ENCODE measurements around the gene CCDC188.
"Not testable (repeated sequence)": the region's sequence is repeated elsewhere in the genome, so short reads cannot be mapped to it uniquely, and the experiment has no call there.

CCDC188 gene

DNA sequence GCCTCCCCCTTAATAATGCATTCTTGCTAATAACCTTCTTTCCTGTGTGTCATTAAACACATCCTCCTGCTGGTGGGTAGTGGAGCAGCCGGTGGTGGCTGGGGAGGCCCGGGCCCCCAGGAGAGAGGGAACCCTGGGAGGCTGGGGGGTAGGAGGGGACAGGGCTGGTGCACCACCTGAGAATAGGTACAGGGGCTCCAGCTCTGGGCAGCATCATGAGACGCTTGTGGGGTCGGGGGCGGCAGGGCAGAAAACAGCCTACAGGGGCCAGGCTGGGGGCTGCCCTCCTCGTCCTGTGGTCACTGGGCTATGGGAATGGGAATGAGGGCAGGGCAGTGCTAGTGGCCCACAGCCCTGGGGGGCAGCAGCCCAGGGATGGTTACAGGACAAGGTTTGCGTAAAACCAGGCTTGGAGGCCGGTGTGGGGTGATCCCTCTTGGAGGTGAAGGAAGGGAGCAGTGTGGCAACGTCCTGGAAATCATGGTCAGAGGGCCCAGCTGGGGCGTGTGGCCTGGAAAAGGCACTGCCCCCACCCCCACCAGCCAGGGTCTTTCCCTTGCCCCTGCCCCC lies 18.5 kb upstream of the CCDC188 start:
- DNase-seq: no peak

DNA sequence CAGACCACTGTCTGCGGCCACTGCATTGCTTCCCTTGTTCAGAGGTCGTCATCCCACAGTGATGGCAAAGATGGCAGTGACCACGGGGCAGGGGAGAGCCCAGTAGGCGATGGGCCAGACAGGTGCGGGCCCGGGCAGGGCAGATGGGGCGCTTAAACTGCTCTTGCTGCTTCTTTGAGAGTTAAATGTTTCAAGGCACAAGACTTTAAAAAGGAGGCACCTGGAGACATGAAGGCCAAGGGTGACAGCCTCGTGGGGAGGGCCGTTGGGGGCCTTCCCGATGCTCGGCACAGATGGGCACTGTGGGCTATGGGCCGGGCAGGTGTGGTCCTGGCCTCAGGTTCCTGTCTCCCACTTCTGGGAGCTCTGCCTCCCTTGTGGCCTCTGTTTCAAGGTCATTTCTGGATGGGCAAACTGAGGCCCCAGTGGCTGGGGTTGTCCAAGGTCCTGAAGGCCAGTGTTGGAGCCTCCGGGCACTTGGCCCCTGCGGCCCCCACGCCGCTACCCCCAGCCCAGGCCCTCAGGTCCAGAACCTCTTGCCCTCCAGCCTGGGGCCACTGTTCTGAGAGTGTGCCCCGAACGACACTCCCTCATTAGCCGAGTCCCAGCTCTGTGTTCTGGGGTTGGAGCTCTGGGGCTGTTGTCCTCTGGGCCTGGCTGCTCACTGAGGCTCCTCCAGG lies 16.9 kb upstream of the CCDC188 start:
- DNase-seq: no peak

DNA sequence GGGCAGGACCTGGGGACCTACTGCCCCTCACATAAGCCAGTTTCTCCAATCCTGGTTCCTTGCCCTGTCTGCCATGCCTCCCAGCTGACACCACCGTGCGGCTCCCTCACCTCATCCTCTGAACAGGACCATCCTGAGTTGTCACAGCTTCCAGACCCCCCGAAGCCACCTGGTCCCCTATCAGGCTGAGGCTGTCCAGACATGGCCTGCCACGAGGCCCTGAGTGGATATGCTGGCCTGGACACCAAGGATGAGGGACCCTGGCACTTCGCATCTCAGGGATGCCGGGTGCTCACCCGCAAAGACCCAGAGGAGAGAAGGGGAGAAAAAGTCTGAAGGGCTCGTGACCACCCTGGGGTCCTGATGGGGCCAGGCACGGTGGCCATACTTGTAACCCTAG lies 15.8 kb upstream of the CCDC188 start:
- DNase-seq: no peak

DNA sequence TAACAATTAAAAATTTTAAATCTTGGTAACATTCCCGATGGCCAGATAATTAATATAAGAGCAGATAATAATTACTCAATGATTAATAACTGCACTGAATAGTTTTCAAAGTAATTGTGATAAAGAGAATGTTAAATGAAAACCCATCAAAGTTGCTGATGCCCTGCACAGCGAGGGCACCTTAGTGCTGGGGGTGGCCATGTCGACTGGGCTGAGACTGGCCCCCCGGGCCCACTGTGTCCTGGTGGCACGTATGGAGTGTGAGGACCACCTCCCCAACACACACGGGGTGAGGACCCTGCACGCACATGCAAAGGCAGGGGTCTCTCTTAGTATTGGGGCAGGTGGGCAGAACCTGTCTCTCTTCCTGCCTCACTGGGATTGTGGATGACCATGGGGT lies 15.1 kb upstream of the CCDC188 start:
- DNase-seq: no peak

DNA sequence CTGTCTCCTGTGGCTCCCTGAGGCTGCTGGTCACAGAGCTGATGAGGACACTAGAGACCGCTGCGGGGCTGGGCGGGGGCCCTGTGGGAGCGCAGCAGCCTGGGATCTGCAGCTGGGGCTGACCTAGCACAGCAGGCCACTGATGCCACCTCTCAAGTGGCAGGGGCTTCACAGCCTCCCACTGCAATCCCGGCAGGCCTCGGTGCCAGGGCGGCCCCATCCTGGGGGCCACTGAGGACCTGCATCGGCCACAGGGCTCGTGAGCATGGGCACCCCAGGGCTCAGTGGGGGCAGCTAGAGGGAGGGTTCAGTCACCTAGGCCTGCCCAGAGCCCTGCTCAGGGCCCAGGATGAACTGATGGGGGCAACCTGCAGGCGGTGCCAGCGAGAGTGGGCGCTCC lies 14.6 kb upstream of the CCDC188 start:
- no peak for DNase-seq

DNA sequence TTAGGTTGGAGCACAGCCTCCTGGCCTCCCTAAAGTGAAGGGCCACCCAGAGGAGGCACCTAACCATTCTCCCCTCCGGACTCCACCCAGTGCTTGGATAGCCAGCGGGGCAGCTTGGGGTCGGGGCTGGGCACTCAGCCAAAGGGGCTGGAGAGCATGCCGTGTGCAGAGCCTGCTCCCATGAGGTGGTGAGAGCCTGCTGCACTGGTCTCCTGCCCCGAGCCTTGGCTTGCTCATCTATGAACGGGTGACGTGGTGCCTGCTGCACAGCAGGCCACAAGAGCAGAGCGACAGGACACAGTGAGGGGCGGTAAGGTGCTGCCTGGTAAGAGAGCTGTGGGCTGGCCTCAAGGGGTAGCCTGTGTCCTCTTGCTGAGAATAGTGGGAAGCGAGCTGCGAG lies 14.0 kb upstream of the CCDC188 start:
- no peak for DNase-seq

DNA sequence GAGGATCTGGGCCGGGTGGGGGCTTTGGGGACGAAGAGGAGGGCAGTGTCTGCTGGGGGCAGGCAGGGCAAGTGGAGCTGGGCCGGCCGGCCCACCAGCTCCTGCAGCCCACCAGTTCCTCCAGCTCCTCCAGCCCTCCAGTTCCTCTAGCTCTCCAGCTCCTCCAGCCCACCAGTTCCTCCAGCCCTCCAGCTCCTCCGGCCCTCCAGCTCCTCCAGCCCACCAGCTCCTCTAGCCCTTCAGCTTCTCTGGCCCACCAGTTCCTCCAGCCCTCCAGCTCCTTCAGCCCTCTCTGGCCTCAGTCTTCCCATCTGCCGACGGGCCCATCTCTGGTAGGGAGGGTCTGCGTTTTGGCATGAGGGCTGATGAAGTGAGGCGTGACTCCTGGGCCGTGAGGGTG lies 9.2 kb upstream of the CCDC188 start:
- DNase-seq: no peak

DNA sequence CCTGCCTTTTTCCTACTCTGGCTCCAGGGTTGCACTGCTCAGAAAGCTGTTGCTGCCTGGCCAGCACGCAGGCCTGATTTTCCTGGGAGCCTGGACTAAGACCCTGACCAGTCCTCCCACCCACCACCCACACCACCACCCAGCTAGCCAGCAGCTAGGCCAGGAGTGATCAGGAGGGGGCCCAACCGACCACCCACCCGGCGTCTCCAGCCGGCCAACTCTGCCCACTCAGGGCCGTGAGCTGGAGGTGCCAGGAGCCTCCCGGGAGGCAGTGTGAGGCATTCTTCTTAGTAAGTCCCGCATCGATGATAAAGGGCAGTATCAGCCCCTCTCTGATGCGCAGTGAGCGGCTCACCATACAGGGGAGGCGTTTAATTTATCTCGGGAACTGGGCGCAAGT lies 8.7 kb upstream of the CCDC188 start:
- DNase-seq: not testable (repeated sequence)

DNA sequence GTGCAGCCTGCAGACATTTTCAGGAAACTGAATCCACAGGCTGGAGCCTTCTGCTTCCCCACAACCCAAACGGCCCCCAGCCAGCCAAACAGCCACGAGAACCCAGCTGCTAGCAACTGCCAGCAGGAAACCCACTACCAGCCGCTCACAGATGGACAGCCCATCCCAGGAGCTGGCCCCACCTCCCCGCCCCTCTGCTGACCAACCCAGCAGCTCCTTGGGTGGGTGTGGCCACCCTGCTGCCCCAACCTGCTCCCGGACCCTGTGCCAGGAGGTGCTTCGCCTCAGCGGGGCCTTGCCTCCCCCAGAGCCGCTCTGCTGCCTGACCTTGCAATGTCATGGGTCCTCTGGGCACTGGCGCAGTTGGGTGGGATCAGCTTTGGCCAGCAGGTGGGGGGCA lies 8.2 kb upstream of the CCDC188 start:
- DNase-seq: no peak

DNA sequence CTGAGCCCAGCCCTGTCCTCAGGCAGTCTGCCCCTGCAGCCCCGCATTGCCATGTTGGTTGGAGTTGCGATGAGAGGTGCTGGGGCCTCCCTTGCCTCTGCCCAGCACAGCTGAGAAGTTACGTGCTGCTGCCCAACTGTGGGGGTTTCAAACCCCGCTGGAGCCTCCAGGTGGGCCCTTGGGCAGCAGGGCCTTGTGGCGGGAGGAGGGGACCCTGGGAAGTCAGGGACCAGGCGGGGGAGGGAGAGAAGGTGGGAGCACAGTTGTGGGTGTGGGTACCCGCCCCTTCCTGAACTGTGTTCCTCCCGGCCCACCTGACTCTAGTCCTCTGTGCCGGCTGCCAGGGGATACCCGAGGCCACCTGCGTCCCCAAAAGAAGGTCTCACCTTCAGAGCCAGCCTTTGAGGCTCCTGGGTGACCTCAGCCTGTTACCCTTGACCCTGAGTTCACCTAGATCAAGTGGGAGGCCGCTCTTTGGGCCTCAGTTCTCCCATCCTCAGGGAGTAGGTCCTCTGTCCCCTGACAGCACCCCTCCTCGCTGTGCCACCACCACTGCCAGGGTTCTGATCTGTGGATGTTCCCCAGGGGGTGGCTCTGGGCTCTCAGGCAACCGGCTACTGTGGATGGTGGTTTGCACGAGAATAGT lies 7.7 kb upstream of the CCDC188 start:
- no peak for DNase-seq

DNA sequence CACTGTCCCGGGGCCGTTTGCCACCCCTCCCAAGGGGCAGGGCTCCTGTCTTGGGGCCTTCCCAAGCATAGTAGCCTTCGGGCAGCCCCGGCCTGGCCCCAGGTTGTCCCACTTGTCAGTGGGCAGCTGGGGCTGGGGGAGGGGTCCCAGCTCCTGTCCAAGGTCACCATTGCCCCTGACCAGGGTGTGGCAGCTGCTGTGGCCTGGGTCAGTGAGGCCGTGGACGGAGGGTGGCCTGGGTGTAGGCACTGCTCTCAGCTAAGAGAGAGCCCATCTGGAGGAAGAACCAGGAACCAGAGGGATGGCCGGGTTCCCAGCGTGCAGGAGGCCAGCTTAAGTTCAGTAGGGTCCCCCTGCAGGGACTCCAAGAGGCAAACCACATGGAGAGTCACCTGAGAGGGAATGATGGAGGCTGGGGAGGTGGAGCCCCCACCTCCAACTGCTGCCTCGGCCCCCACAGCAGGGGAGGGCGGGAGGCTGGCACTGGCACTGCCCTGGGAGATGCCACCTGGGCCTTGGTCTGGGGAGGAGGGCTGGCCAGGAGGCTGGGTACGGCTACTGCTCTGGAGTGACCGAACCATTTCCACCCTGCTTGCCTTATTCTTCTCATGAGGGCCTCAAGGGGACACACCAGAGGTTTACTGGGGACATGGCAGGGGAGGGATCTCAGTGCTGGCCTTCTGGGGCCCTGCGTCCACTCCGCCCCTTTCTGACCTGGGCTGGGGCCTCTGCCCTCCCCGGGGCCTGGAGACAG lies 6.8 kb upstream of the CCDC188 start:
- no peak for DNase-seq

DNA sequence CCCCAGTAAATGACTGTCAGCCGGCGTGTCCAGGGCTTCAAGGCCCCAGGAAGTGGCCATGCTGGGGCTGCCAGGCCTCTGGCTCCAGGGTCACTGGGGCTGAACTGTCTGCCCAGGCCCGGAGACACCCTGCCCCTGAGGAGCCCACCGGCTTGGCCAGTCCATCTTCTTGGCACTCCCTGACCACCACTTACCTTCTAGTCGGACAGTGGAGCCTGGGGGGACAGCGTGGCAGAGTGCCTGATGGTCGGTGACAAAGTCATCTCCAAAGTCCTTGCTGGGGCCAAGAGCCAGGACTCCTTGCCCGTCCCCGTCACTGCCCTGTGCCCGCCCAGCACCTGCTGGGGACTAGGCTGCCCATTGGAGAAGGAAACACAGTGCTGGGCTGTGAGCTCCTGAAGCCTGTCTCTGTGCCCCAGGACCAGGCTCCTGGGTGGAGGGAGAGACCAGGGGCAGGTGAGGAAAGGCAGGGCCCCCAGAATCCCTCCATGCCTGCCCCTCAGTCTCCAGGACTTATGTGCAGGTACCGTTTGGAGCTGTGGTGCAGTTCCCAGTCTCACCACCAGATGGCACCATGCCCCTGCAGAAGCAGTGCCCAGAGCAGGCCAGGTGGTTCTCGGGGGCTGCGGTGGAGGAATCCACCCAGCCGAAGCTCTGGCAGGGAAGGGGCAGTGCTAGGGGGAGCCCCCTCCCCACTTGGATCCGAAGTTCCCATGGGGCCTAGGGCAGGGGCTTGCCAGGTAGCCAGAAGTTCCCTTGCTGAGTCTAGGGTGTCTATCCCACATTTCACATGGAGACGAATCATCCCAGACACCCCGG lies 6.0 kb upstream of the CCDC188 start:
- DNase-seq: peak; percentile 91

DNA sequence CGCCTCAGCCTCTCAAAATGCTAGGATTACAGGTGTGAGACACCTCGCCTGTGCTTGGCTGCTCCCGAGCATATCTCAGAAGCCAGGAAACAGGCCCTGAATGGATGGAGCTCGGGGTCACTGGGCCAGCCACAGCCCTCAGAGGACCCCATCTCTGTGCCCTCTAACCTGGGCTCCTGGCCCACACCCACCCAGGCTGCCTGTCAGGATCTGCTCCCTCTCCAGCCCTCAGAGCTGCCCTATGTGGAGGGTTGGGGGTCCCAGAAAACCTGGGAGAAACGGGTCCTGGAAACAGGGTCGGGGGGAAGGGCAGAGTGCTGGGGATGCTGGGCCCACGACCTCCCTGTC lies 5.2 kb upstream of the CCDC188 start:
- DNase-seq: no peak

DNA sequence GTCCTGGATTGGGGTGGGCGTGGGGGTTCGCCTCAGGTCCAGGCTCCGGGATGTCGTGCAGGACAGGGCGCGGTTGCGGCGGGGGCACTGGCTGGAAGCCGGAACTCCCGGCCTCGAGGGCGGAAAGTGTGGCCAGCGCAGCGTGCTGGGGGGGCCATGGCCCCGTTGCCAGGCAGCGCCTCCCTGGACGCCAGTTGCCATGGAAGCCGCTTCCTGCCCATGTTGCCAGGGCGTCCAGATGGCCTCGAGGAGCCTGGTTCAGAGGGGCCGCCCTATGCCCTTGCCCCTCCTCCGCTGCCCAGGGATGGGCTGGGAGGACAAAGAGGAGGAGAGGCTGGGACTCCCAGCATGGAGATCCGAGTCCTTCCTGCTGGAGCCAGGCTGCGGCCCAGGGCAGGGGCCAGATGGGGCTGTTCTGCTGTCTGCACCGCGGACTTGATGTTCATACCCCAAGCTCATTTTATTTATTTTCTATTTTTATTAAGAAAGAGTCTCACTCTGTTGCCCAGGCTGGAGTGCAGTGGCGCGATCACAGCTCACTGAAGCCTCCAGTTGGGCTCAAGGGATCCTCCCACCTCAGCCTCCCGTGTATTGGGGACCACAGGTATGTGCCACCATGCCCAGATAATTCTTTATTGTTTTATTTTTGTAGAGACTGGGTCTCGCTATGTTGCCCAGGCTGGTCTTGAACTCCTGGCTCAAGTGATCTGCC lies 4.6 kb upstream of the CCDC188 start:
- no peak for DNase-seq

DNA sequence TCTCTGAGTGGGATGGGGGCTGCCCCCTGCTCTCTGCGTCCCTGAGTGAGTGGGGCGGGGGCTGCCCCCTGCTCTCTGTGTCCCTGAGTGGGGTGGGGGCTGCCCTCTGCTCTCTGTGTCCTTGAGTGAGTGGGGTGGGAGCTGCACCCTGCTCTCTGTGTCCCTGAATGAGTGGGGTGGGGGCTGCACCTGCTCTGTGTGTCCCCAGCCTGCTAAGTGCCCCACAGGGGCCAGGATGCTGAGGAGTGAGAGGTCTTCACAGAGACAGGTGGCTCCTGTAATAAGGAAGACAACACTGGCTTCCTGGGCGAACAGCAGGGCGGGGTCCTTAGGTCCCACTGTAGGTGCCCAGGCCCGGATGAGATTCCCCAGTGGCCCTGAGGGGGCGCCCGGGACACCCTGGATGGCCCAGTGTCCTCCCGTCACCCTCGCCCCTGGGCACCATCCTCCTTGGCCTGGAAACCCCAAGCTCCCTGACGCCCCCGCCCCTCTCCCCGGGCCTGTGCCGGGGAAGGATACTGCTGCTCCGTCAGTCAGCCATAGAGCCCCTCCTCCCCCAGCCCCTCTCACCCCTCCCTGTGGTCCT lies 3.8 kb upstream of the CCDC188 start:
- peak; percentile 67 for DNase-seq

DNA sequence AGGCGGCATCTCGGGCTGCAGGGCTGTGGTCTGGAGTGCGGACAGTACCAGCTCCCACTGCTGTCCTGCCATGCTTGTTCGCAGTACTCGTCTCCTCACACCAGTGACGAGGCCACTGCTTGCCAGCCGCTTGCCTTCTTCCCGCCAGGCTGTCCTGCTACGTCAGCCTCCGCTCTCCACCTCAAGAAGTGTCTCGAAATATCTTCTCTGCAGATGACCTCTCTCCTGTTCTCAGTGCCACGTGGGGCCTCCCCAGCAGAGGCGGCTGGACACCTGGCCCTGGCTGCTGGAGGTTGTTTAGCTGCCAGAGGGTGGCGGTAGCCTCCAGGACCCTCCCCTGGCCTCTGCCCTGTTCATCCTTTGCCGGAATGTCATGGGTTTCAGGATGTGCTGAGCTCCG lies 3.1 kb upstream of the CCDC188 start:
- no peak for DNase-seq

DNA sequence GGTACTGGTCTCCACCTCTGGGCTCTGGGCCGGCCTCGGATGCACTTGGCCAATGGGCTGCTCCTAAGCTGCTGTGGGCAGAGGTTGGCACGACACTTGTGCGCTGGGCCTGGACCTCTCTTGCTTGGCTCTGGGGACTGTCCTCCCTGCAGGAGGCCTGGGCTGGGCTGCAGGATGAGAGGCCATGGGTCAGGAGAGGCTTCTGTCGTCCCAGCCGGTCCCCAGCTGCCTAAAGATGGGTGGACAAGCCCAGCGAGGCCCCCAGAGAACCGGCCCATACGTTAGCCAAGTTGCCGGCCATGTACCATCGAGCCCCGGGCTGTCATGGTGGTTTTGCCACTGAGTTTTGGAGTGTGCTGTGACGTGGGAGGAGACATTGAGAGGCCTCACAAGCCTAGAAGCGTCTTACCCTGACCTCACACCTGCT lies 1.6 kb upstream of the CCDC188 start:
- no peak for DNase-seq

DNA sequence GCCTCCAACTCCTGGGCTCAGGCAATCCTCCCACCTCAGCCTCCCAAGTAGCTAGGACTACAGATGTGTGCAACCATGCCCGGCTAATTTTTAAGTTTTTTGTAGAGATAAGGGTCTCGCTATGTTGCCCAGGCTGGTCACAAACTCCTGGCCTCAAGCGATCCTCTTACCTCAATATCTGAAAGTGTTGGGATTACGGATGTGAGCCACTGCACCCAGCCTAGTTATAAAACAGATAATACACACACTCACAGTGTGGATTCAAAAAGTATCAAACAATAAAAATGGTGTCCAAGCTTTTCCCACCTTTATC lies 377 bp upstream of the CCDC188 start:
- no peak for DNase-seq

DNA sequence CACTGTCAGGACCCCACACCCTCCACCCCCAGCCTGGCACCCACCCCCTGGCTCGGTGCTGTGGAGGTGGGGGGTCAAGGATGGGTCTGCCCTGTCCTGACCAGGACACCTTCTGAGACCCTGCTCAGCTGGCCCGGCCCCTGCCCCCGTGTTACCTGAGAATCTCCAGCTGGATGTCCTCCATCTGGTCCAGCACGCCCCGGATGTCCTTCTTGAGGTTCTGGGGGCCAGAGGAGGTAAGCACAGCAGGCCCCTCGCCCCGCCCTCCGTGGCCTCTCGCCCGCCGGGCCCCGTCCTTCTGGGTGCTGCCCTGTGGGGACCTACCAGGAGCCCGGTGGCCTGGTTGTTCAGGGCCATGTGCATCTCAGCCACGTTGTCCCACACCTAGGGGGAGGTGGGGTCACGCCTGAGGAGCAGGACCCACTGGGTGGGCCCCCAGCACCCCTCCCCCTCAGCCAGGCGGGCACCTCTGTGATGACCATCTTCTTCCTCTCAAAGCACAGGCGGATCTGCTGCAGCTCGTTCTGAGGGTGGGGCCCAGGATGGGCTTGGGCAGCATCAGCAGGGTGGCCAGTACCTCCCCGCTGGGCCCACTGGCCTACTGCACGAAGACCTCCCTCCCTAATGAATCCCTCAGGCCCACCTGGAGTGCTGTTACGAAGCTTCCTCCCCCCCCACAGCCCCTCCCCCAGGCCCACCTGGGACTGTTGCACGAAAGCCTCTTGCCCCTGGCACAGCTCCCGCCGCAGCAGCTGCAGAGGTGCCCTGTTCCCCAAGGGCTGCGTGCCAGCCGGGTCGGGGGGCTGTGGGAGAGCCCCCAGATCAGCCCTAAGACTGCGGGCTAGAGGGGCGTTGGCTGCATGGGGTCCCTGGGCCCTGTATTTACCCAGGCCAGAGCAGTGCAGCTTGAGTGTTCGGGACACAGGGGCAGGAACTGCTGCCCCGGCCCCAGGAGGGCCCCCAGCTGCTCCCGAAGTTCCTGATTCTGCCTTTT lies 1.3 kb downstream of the CCDC188 start:
- no peak for DNase-seq

DNA sequence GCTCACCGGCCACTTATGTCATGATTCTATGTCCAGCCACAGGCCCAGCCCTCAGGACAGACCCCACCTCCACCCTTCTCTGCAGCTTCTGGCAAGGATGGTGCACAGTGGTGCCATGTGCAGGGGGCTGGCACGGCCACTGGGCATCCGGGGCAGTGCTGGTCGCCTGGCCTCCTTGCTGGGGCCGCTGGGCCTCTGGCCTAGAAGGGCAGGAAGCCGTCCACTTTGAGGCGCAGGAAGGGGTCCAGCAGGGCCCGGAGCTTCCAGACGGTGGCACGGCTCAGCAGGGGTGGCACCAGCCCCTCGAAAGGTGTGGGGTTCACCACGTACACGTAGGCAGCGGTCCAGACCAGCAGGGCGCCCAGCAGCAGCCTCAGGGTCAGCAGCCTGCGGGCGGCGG lies 2.4 kb downstream of the CCDC188 start:
- no peak for DNase-seq
